Measurements from ENCODE around the gene SUCLG2.

The SUCLG2 gene

DNA sequence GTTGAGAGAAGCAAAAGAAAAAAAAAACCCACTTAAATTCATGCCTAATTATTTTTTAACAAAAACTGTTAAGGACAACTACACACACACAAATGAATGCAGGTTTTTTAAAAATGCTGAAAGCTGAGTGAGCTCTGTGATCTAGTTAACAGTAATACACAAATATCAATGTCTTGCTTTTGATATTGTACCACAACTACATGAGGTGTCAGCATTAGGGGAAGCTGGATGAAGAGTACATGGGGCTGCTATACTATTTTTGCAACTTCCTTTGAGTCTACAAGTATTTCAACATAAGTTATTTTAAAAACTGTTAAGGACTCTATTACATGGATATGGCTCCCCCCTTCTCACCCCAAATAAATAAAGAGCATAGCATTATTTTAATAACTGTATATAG is 44.7 kb downstream of the SUCLG2 start:
- no peak overlapping the region for H3K4me3 ChIP-seq (replicated peaks; ENCODE audit: insufficient read depth, low read length)
- no peaks in the 10 kb centered on the region for H3K27me3 ChIP-seq (ENCODE audit: insufficient read depth, poor library complexity, severe bottlenecking)
- no peak overlapping the region for H3K27ac ChIP-seq (replicated peaks)
- DNase-seq (ENCODE audit: low read depth in 1 of 2, low spot score in 1 of 2), result no peak
- TF ChIP-seq, protein P1, sequence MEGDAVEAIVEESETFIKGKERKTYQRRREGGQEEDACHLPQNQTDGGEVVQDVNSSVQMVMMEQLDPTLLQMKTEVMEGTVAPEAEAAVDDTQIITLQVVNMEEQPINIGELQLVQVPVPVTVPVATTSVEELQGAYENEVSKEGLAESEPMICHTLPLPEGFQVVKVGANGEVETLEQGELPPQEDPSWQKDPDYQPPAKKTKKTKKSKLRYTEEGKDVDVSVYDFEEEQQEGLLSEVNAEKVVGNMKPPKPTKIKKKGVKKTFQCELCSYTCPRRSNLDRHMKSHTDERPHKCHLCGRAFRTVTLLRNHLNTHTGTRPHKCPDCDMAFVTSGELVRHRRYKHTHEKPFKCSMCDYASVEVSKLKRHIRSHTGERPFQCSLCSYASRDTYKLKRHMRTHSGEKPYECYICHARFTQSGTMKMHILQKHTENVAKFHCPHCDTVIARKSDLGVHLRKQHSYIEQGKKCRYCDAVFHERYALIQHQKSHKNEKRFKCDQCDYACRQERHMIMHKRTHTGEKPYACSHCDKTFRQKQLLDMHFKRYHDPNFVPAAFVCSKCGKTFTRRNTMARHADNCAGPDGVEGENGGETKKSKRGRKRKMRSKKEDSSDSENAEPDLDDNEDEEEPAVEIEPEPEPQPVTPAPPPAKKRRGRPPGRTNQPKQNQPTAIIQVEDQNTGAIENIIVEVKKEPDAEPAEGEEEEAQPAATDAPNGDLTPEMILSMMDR (IDR thresholded peaks at IDR 0.05; ENCODE audit: insufficient read depth, low read length), result no peak
- TF ChIP-seq GABPA (IDR thresholded peaks at IDR 0.05; ENCODE audit: low read depth) (no peak), SPI1 (IDR thresholded peaks at IDR 0.05; ENCODE audit: borderline replicate concordance, low read depth) (no peak), POLR2AphosphoS5 (IDR thresholded peaks at IDR 0.05; ENCODE audit: low read depth) (no peak)
- TF ChIP-seq, protein P2, sequence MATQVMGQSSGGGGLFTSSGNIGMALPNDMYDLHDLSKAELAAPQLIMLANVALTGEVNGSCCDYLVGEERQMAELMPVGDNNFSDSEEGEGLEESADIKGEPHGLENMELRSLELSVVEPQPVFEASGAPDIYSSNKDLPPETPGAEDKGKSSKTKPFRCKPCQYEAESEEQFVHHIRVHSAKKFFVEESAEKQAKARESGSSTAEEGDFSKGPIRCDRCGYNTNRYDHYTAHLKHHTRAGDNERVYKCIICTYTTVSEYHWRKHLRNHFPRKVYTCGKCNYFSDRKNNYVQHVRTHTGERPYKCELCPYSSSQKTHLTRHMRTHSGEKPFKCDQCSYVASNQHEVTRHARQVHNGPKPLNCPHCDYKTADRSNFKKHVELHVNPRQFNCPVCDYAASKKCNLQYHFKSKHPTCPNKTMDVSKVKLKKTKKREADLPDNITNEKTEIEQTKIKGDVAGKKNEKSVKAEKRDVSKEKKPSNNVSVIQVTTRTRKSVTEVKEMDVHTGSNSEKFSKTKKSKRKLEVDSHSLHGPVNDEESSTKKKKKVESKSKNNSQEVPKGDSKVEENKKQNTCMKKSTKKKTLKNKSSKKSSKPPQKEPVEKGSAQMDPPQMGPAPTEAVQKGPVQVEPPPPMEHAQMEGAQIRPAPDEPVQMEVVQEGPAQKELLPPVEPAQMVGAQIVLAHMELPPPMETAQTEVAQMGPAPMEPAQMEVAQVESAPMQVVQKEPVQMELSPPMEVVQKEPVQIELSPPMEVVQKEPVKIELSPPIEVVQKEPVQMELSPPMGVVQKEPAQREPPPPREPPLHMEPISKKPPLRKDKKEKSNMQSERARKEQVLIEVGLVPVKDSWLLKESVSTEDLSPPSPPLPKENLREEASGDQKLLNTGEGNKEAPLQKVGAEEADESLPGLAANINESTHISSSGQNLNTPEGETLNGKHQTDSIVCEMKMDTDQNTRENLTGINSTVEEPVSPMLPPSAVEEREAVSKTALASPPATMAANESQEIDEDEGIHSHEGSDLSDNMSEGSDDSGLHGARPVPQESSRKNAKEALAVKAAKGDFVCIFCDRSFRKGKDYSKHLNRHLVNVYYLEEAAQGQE (IDR thresholded peaks at IDR 0.05; ENCODE audit: insufficient replicate concordance, low read depth), result no peak

DNA sequence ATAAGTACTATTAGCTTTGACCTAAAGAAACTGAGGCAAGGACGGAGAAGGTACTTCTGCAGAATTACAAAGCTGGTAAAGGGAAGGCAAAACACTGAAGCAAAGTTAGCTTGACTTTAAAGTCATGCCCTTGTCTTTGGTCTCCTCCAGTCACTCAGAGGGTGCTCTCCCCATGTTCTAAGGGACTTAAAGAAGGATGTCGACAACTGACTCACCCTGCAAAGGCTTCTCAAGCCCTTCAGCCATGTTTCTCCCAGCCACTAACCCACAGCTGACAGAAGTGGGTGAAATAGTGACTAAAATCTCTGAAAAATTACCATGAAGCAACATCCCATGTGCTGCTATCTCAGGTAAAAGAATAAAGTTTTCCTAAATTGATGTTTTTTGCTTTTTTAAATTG is 46.4 kb downstream of the SUCLG2 start:
- no peak for DNase-seq (ENCODE audit: low read depth in 1 of 2, low spot score in 1 of 2)
- no peaks in the 10 kb centered on the region for H3K27me3 ChIP-seq (ENCODE audit: insufficient read depth, poor library complexity, severe bottlenecking)
- TF ChIP-seq, protein P1 (IDR thresholded peaks at IDR 0.05; ENCODE audit: insufficient read depth, low read length), result no peak
- no peak for TF ChIP-seq SPI1 (IDR thresholded peaks at IDR 0.05; ENCODE audit: borderline replicate concordance, low read depth)
- TF ChIP-seq POLR2AphosphoS5 (IDR thresholded peaks at IDR 0.05; ENCODE audit: low read depth), result no peak
- TF ChIP-seq, protein P2 (IDR thresholded peaks at IDR 0.05; ENCODE audit: insufficient replicate concordance, low read depth), result no peak
- TF ChIP-seq GABPA (IDR thresholded peaks at IDR 0.05; ENCODE audit: low read depth), result no peak

DNA sequence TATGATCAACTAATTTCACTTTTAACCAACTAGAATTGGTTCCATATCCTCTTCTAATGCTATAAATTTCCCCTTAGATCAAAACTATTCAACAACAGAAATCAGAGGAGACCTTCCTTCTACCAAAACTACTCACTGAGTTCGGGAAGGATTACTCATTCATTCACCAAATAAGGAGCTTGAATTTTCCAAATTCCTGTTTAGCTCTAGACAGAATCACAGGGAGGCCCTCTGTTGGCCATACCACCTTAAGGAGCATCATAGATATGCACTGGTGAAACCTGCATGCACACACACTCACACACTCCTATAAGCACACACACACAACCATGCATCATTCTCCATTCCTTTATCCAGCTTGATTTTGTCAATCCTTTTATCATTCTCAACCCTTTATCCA is 49.0 kb downstream of the SUCLG2 start:
- H3K4me3 ChIP-seq (replicated peaks; ENCODE audit: insufficient read depth, low read length), result no peak overlapping the region
- no peaks in the 10 kb centered on the region for H3K27me3 ChIP-seq (ENCODE audit: insufficient read depth, poor library complexity, severe bottlenecking)
- no peak for TF ChIP-seq SPI1 (IDR thresholded peaks at IDR 0.05; ENCODE audit: borderline replicate concordance, low read depth)
- TF ChIP-seq, protein P1 (IDR thresholded peaks at IDR 0.05; ENCODE audit: insufficient read depth, low read length), result no peak
- TF ChIP-seq, protein P2 (IDR thresholded peaks at IDR 0.05; ENCODE audit: insufficient replicate concordance, low read depth), result no peak
- no peak for TF ChIP-seq POLR2AphosphoS5 (IDR thresholded peaks at IDR 0.05; ENCODE audit: low read depth)
- TF ChIP-seq GABPA (IDR thresholded peaks at IDR 0.05; ENCODE audit: low read depth), result no peak
- no peak overlapping the region for H3K27ac ChIP-seq (replicated peaks)
- no peak for DNase-seq (ENCODE audit: low read depth in 1 of 2, low spot score in 1 of 2)

More for the DNA sequence above, 46.4 kb downstream of the SUCLG2 start:
- H3K27ac ChIP-seq (replicated peaks), result no peak overlapping the region
- no peak overlapping the region for H3K4me3 ChIP-seq (replicated peaks; ENCODE audit: insufficient read depth, low read length)

Measured in HL-60 (cell line).